ENCODE results near the gene TMBIM1.
"Not testable (repeated sequence)": the region's sequence is repeated elsewhere in the genome, so short reads cannot be mapped to it uniquely, and the experiment has no call there.

Gene TMBIM1

GRCh38 chr2:218313356-218313755 lies 21.1 kb upstream of the TMBIM1 start:
- Histone ChIP-seq H3K27me3 (ENCODE audit: low read length) (no peaks in the 10 kb centered on the region), H3K9me3 (ENCODE audit: insufficient read depth, low read length) (no peaks in the 10 kb centered on the region), H3K79me2 (ENCODE audit: insufficient read depth, low read length) (no peaks in the 10 kb centered on the region), H2AFZ (ENCODE audit: low read depth, low read length, severe bottlenecking) (no peak overlapping the region), H3F3A (ENCODE audit: insufficient read depth) (no peaks in the 10 kb centered on the region), H4K20me1 (ENCODE audit: low read depth, low read length) (no peaks in the 10 kb centered on the region), H3K4me3 (ENCODE audit: insufficient read depth, low read length, poor library complexity, severe bottlenecking) (no peak overlapping the region), H3K36me3 (ENCODE audit: low read length) (no peaks in the 10 kb centered on the region), H3K9ac (ENCODE audit: low read length) (no peak overlapping the region), H3K27ac (ENCODE audit: low read depth, low read length) (no peak overlapping the region), H3K4me2 (ENCODE audit: low read depth, low read length, poor library complexity, severe bottlenecking) (no peak overlapping the region), H3K9me2 (replicated peaks; ENCODE audit: insufficient read depth, low read length) (no peaks in the 10 kb centered on the region)
- TF ChIP-seq EZH2phosphoT487 (conservative IDR thresholded peaks at IDR 0.05; ENCODE audit: low read length), result no peak
- TF ChIP-seq CTCF (IDR thresholded peaks at IDR 0.05; ENCODE audit: insufficient read depth, low read length, poor library complexity, severe bottlenecking), result no peak

DNA sequence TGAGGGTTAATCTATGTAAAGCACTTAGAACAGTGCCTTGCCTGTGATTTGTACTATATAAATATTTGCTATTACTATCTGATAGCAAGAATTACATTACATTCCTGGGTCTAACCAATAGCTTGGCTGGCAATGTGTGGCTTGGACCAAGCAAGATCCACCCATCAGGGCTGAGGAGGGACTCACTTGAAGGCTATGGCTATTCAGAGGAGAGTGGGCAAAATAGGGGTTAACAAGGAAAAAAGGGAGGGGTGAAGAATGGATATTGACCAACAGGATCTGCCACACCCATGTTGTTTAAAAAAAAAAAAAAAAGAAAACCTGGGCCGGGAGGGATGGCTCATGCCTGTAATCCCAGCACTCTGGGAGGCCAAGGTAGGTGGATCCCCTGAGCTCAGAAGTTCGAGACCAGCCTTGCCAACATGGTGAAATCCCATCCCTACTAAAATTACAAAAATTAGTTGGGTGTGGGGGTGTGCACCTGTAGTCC lies 20.0 kb upstream of the TMBIM1 start:
- H3K4me3 ChIP-seq (ENCODE audit: insufficient read depth, low read length, poor library complexity, severe bottlenecking), result no peak overlapping the region
- no peak for TF ChIP-seq EZH2phosphoT487 (conservative IDR thresholded peaks at IDR 0.05; ENCODE audit: low read length)
- no peak overlapping the region for H3K27ac ChIP-seq (ENCODE audit: low read depth, low read length)
- H4K20me1 ChIP-seq (ENCODE audit: low read depth, low read length), result no peaks in the 10 kb centered on the region
- H3K9me3 ChIP-seq (ENCODE audit: insufficient read depth, low read length), result no peaks in the 10 kb centered on the region
- H2AFZ ChIP-seq (ENCODE audit: low read depth, low read length, severe bottlenecking), result no peak overlapping the region
- no peaks in the 10 kb centered on the region for H3F3A ChIP-seq (ENCODE audit: insufficient read depth)
- no peaks in the 10 kb centered on the region for H3K9me2 ChIP-seq (replicated peaks; ENCODE audit: insufficient read depth, low read length)
- no peaks in the 10 kb centered on the region for H3K36me3 ChIP-seq (ENCODE audit: low read length)
- no peak overlapping the region for H3K9ac ChIP-seq (ENCODE audit: low read length)
- H3K27me3 ChIP-seq (ENCODE audit: low read length), result no peaks in the 10 kb centered on the region
- no peaks in the 10 kb centered on the region for H3K79me2 ChIP-seq (ENCODE audit: insufficient read depth, low read length)
- no peak overlapping the region for H3K4me2 ChIP-seq (ENCODE audit: low read depth, low read length, poor library complexity, severe bottlenecking)

DNA sequence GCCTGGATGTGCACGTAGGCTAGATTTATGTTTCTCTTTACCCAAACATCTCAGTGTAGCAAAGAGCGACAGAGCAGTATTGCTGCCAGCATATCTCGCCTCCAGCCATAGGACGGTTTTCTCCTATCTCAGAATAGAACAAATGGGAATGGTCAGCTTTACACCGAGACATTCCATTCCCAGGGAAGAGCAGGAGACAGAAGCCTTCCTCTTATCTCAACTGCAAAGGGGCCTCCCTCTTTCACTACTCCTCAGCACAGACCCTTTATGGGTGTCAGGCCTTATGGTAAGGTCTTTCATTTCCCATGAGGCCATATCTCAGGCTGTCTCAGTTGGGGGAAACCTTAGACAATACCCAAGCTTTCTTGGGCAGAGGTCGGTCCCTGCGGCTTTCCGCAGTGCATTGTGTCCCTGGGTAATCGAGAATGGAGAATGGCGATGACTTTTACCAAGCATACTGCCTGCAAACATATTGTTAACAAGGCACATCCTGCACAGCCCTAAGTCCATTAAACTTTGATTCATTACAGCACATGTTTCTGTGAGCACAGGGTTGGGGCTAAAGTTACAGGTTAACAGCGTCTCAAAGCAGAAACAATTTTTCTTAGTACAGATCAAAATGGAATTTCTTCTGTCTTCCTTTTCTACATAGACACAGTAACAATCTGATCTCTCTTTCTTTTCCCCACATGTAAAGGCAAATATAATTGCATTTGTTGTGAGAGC lies 19.4 kb upstream of the TMBIM1 start:
- not testable (repeated sequence) for H3F3A ChIP-seq (ENCODE audit: insufficient read depth); H3K79me2 ChIP-seq (ENCODE audit: insufficient read depth, low read length); H3K4me3 ChIP-seq (ENCODE audit: insufficient read depth, low read length, poor library complexity, severe bottlenecking); H4K20me1 ChIP-seq (ENCODE audit: low read depth, low read length); H3K4me2 ChIP-seq (ENCODE audit: low read depth, low read length, poor library complexity, severe bottlenecking); H3K36me3 ChIP-seq (ENCODE audit: low read length); H3K27ac ChIP-seq (ENCODE audit: low read depth, low read length); H2AFZ ChIP-seq (ENCODE audit: low read depth, low read length, severe bottlenecking); H3K9me3 ChIP-seq (ENCODE audit: insufficient read depth, low read length); H3K9ac ChIP-seq (ENCODE audit: low read length); H3K9me2 ChIP-seq (replicated peaks; ENCODE audit: insufficient read depth, low read length); H3K27me3 ChIP-seq (ENCODE audit: low read length)

DNA sequence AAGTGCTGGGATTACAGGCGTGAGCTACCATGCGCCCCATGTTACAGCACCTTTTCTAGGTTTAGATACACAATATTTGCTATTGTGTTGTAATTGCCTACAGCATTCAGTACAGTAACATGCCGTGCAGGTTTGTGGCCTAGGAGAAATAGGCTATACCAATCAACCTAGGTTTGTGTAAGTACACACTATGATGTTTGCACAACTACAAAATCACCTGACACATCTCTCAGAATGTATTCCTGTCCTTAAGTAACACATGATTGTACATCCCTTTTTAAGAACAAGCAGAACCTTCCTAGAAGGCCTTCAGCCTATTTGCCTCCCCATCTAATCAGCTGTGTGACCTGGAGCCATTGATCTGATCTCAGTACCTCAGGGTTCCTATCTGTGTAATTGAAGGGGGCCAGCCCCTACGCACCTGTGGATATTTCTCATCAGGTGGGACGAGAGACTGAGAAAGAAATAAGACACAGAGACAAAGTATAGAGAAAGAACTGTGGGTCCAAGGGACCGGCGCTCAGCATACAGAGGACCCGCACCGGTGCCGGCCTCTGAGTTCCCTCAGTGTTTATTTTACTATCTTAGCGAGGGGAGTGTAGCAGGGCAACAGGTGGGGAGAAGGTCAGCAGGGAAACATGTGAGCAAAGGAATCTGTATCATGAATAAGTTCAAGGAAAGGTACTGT lies 18.7 kb upstream of the TMBIM1 start:
- no peaks in the 10 kb centered on the region for H3F3A ChIP-seq (ENCODE audit: insufficient read depth)
- H3K9ac ChIP-seq (ENCODE audit: low read length), result no peak overlapping the region
- H3K36me3 ChIP-seq (ENCODE audit: low read length), result no peaks in the 10 kb centered on the region
- no peaks in the 10 kb centered on the region for H3K9me3 ChIP-seq (ENCODE audit: insufficient read depth, low read length)
- TF ChIP-seq CTCF (IDR thresholded peaks at IDR 0.05; ENCODE audit: insufficient read depth, low read length, poor library complexity, severe bottlenecking) (no peak), EZH2phosphoT487 (conservative IDR thresholded peaks at IDR 0.05; ENCODE audit: low read length) (no peak)
- H3K4me3 ChIP-seq (ENCODE audit: insufficient read depth, low read length, poor library complexity, severe bottlenecking), result no peak overlapping the region
- no peaks in the 10 kb centered on the region for H3K27me3 ChIP-seq (ENCODE audit: low read length)
- H3K79me2 ChIP-seq (ENCODE audit: insufficient read depth, low read length), result no peaks in the 10 kb centered on the region
- H3K27ac ChIP-seq (ENCODE audit: low read depth, low read length), result no peak overlapping the region
- H2AFZ ChIP-seq (ENCODE audit: low read depth, low read length, severe bottlenecking), result no peak overlapping the region
- no peaks in the 10 kb centered on the region for H3K9me2 ChIP-seq (replicated peaks; ENCODE audit: insufficient read depth, low read length)
- no peak overlapping the region for H3K4me2 ChIP-seq (ENCODE audit: low read depth, low read length, poor library complexity, severe bottlenecking)
- H4K20me1 ChIP-seq (ENCODE audit: low read depth, low read length), result no peaks in the 10 kb centered on the region
